SK-N-SH (cell line): ENCODE measurements around the gene SMAP1. TPM values are rescaled to one million over a fixed set of nuclear protein-coding genes. Genes with fewer than 3 reads are reported as not detected.

Experiments
- CTCF ChIA-PET: fragments of 300-600, 350-600 bp; formaldehyde crosslinking; extraction: SDS; loops from one replicate; lab custom pipeline; 2021; lab: Yijun Ruan, JAX
- POLR2A ChIA-PET: fragments of 350-600 bp; sonication (Branson Sonifier 250); formaldehyde crosslinking; extraction: SDS; loops from one replicate; lab custom pipeline; 2020; ENCODE audit warnings: antibody characterized with exemption, inconsistent platforms; lab: Yijun Ruan, JAX
- DNase-seq: peaks from one replicate; pipeline ENCODE4 v3.0.0; 2012
- H2AFZ ChIP-seq: fragments of 200-600 bp; sonication (generic); 2 replicates; pipeline ENCODE4 v1.8.1; 2016; ENCODE audit warnings: antibody characterized with exemption, mild to moderate bottlenecking, low read depth
- H3F3A ChIP-seq: fragments of 200-600 bp; sonication (generic); replicated peaks from 2 replicates; pipeline ENCODE3; 2016; ENCODE audit warnings: antibody characterized with exemption, mild to moderate bottlenecking; ENCODE audit not compliant: insufficient read depth
- H3K27ac ChIP-seq, 2 experiments: fragments of 200-500 bp in 1 of 2; fragments of 200-600 bp in 1 of 2; sonication (Bioruptor generic) in 1 of 2; sonication (generic), shearing (Covaris generic) in 1 of 2; 2 replicates each; pipeline versions ENCODE4 v1.5.1 to v1.6.1; 2014 to 2016; ENCODE audit warnings: low read depth in 2 of 2, inconsistent platforms in 1 of 2, low read length in 1 of 2, mild to moderate bottlenecking in 1 of 2, mixed read lengths in 1 of 2
- H3K27me3 ChIP-seq: fragments of 200-600 bp; sonication (generic), shearing (Covaris generic); 2 replicates; pipeline ENCODE4 v1.6.1; 2016; ENCODE audit warnings: mixed run types; ENCODE audit not compliant: insufficient read depth
- H3K36me3 ChIP-seq, 2 experiments: fragments of 200-500 bp in 1 of 2; fragments of 200-600 bp in 1 of 2; sonication (Bioruptor generic) in 1 of 2; sonication (generic) in 1 of 2; replicated peaks in 1 of 2; 2 replicates each; pipeline versions ENCODE3 to v1.5.1; 2014 to 2016; ENCODE audit warnings: low read length in 1 of 2, mild to moderate bottlenecking in 1 of 2; ENCODE audit not compliant: insufficient read depth in 2 of 2, control insufficient read depth in 1 of 2
- H3K4me1 ChIP-seq, 2 experiments: fragments of 200-500 bp in 1 of 2; fragments of 200-600 bp in 1 of 2; sonication (Bioruptor generic) in 1 of 2; sonication (generic), shearing (Covaris generic) in 1 of 2; 2 replicates each; pipeline versions ENCODE4 v1.5.1 to v1.6.1; 2014 to 2016; ENCODE audit warnings: low read depth in 1 of 2, low read length in 1 of 2, mixed run types in 1 of 2; ENCODE audit not compliant: insufficient read depth in 2 of 2, control insufficient read depth in 1 of 2
- H3K4me2 ChIP-seq: fragments of 200-600 bp; sonication (generic), shearing (Covaris generic); 2 replicates; pipeline ENCODE4 v1.6.1; 2017; ENCODE audit warnings: mixed run types
- H3K4me3 ChIP-seq, 2 experiments: fragments of 200-500 bp in 1 of 2; fragments of 200-600 bp in 1 of 2; sonication (Bioruptor generic) in 1 of 2; sonication (generic), shearing (Covaris generic) in 1 of 2; 2 replicates each; pipeline versions ENCODE4 v1.5.1 to v1.8.1; 2014 to 2016; ENCODE audit warnings: low read depth in 2 of 2, inconsistent platforms in 1 of 2, low read length in 1 of 2, mild to moderate bottlenecking in 1 of 2, mixed read lengths in 1 of 2, moderate library complexity in 1 of 2
- H3K79me2 ChIP-seq: fragments of 200-600 bp; sonication (generic); 2 replicates; pipeline ENCODE4 v1.8.1; 2017; ENCODE audit warnings: mild to moderate bottlenecking; ENCODE audit not compliant: insufficient read depth
- H3K9ac ChIP-seq: fragments of 200-600 bp; sonication (generic); 2 replicates; pipeline ENCODE4 v1.6.1; 2017; ENCODE audit warnings: mixed run types
- H3K9me2 ChIP-seq: fragments of 200-600 bp; sonication (generic); 2 replicates; pipeline ENCODE4 v1.6.1; 2017; ENCODE audit warnings: mixed run types
- H3K9me3 ChIP-seq: fragments of 200-600 bp; sonication (generic); 2 replicates; pipeline ENCODE4 v1.6.1; 2017; ENCODE audit warnings: mixed run types, mild to moderate bottlenecking, moderate library complexity
- H4K20me1 ChIP-seq: fragments of 200-600 bp; sonication (generic); 2 replicates; pipeline ENCODE4 v1.6.1; 2017; ENCODE audit warnings: mild to moderate bottlenecking, mixed run types; ENCODE audit not compliant: insufficient read depth
- EP300 ChIP-seq, 2 experiments: IDR thresholded peaks; 2 replicates each; pipeline versions ENCODE4 v1.4.0 to v1.6.1; 2012; ENCODE audit warnings: borderline replicate concordance in 1 of 2, low read depth in 1 of 2, low read length in 1 of 2
- GABPA ChIP-seq: IDR thresholded peaks from 2 replicates; pipeline ENCODE4 v1.4.0; 2012; ENCODE audit warnings: low read depth, mild to moderate bottlenecking
- GATA2 ChIP-seq: sonication (generic); formaldehyde crosslinking; IDR thresholded peaks from 2 replicates; pipeline ENCODE4 v1.5.0; 2020; ENCODE audit warnings: mild to moderate bottlenecking, missing genetic modification reagents
- JUND ChIP-seq: IDR thresholded peaks from 2 replicates; pipeline ENCODE4 v1.4.0; 2012
- MAX ChIP-seq: IDR thresholded peaks from 2 replicates; pipeline ENCODE4 v1.4.0; 2012; ENCODE audit warnings: low read depth
- MXI1 ChIP-seq: IDR thresholded peaks from 2 replicates; pipeline ENCODE4 v1.6.1; 2012; ENCODE audit warnings: mild to moderate bottlenecking, low read depth, low read length, improper control_type of control experiment
- NFIC ChIP-seq: IDR thresholded peaks from 2 replicates; pipeline ENCODE4 v1.4.0; 2012; ENCODE audit warnings: borderline replicate concordance
- NRF1 ChIP-seq: IDR thresholded peaks from 2 replicates; pipeline ENCODE4 v1.6.1; 2012; ENCODE audit warnings: low read depth, mild to moderate bottlenecking, low read length
- REST ChIP-seq: IDR thresholded peaks from 2 replicates; pipeline ENCODE4 v1.6.1; 2012; ENCODE audit warnings: mild to moderate bottlenecking, low read depth, low read length, moderate library complexity
- SMC3 ChIP-seq: IDR thresholded peaks from 2 replicates; pipeline ENCODE4 v1.6.1; 2012; ENCODE audit warnings: low read depth, low read length, improper control_type of control experiment
- TAF1 ChIP-seq: IDR thresholded peaks from 2 replicates; pipeline ENCODE4 v1.6.1; 2012; ENCODE audit warnings: low read depth, mild to moderate bottlenecking, low read length, moderate library complexity, borderline replicate concordance
- TEAD4 ChIP-seq: IDR thresholded peaks from 2 replicates; pipeline ENCODE4 v1.4.0; 2012; ENCODE audit warnings: mild to moderate bottlenecking, borderline replicate concordance; ENCODE audit not compliant: insufficient read depth
- USF2 ChIP-seq: fragments of 150-350 bp; IDR thresholded peaks from 2 replicates; pipeline ENCODE4 v1.6.1; 2017; ENCODE audit warnings: antibody characterized with exemption, low read length, low read depth, borderline replicate concordance
- YY1 ChIP-seq: IDR thresholded peaks from 2 replicates; pipeline ENCODE4 v1.4.0; 2012; ENCODE audit warnings: low read depth, mild to moderate bottlenecking
- WGBS: methylation state at CpG from one replicate; pipeline ENCODE4 v1.1.6; 2017; ENCODE audit warnings: low lambda C conversion rate; 5-methylcytosine and 5-hydroxymethylcytosine counted together
- polyA plus RNA-seq, 3 experiments: library from polyadenylated mRNA; depleted of rRNA; stranded (reverse); fragments of >200 nt; gene quantifications; 2 replicates each; pipeline ENCODE4 v1.2.3, GENCODE V29; 2012
- TF ChIP-seq, protein P1 (sequence below): fragments of 150-350 bp; IDR thresholded peaks from 2 replicates; pipeline ENCODE4 v1.6.1; 2016; ENCODE audit warnings: mild to moderate bottlenecking, low read depth, low read length

Gene SMAP1
- polyA plus RNA-seq, 1 of the 3 experiments (the other 2 are of a cell fraction) = 12.6 TPM

DNA sequence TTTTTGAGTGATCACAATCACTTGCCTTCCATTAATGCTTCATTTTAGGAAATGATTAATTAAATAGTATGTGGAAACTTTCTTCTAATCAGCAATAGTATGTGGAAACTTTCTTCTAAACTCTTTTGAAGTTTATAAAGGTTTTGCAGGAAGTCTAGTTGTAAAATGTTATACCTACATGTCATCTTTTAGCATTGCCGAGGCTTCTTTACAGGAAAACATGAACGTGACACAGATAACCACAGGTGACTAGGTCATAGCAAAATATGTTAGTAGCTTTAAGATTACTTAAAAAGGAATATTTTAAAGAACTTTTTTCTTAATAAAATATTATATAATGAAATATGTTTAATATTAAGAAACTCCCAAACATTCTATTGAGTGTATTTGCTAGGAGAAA lies 56.8 kb downstream of the SMAP1 start:
- no peaks in the 10 kb centered on the region for H3K9me2 ChIP-seq
- H3K27ac ChIP-seq = no peak overlapping the region
- WGBS = 96% methylated on average over 2 of the region's 2 CpGs
- no peak overlapping the region for H3K4me2 ChIP-seq
- peaks cover 6% of the 10 kb centered on the region; the same call in 1 of the 2 replicates for H3K79me2 ChIP-seq
- H2AFZ ChIP-seq = no peak overlapping the region
- H3K36me3 ChIP-seq = peaks cover 0 to 3% of the 10 kb centered on the region in 2 experiments
- TF ChIP-seq YY1 (no peak), SMC3 (no peak), USF2 (no peak), MAX (no peak), NFIC (no peak), JUND (no peak), TEAD4 (no peak), MXI1 (no peak), TAF1 (no peak), REST (no peak), NRF1 (no peak), GATA2 (no peak), GABPA (no peak), EP300 (IDR thresholded peaks at IDR 0.05; ENCODE audit: borderline replicate concordance in 1 of 2, low read depth in 1 of 2, low read length in 1 of 2) (no peak)
- TF ChIP-seq, protein P1, sequence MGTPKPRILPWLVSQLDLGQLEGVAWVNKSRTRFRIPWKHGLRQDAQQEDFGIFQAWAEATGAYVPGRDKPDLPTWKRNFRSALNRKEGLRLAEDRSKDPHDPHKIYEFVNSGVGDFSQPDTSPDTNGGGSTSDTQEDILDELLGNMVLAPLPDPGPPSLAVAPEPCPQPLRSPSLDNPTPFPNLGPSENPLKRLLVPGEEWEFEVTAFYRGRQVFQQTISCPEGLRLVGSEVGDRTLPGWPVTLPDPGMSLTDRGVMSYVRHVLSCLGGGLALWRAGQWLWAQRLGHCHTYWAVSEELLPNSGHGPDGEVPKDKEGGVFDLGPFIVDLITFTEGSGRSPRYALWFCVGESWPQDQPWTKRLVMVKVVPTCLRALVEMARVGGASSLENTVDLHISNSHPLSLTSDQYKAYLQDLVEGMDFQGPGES = no peak
- ChIA-PET POLR2A (no interaction called here), CTCF (no interaction called here)
- H3K4me1 ChIP-seq = peaks cover 0 to 5% of the 10 kb centered on the region in 2 experiments; a peak in 2 of 4 replicates
- DNase-seq = no peak
- no peak overlapping the region for H3K9ac ChIP-seq
- no peaks in the 10 kb centered on the region for H3F3A ChIP-seq
- H3K27me3 ChIP-seq = no peaks in the 10 kb centered on the region
- 0 out of 2 replicates have a peak, but pooled peaks cover 5% of the 10 kb centered on the region for H4K20me1 ChIP-seq
- no peak overlapping the region for H3K4me3 ChIP-seq
- no peaks in the 10 kb centered on the region for H3K9me3 ChIP-seq
